ENCODE measurements around the gene MAFG. TPM values are rescaled to one million over a fixed set of nuclear protein-coding genes. Genes with fewer than 3 reads are reported as not detected.

MAFG gene
- polyA plus RNA-seq, 1 of the 3 experiments (the other 2 are of a cell fraction), result 38.7 TPM

- peak overlapping the region; percentile 91; the same call in 1 of the 2 replicates for H3K9ac ChIP-seq
- no peak for DNase-seq
- H3K9me3 ChIP-seq, result no peaks in the 10 kb centered on the region
- H3K4me1 ChIP-seq (ENCODE audit: control insufficient read depth in 1 of 2, insufficient read depth in 2 of 2, low read depth in 1 of 2, low read length in 1 of 2), result peaks cover 20 to 31% of the 10 kb centered on the region in 2 experiments; a peak in 2 of 4 replicates
- peaks cover 49% of the 10 kb centered on the region for H4K20me1 ChIP-seq (ENCODE audit: insufficient read depth)
- WGBS (ENCODE audit: low lambda C conversion rate), result 53% methylated on average over 10 of the region's 10 CpGs
- H3K4me2 ChIP-seq, result peak overlapping the region; percentile 87
- peak overlapping the region; percentile 72 to 85 for H3K27ac ChIP-seq (ENCODE audit: low read depth in 2 of 2, low read length in 1 of 2)
- peaks cover 9 to 18% of the 10 kb centered on the region in 2 experiments for H3K36me3 ChIP-seq (replicated peaks in 1 of 2; ENCODE audit: control insufficient read depth in 1 of 2, insufficient read depth in 2 of 2, low read length in 1 of 2)
- TF ChIP-seq USF2 (IDR thresholded peaks at IDR 0.05; ENCODE audit: borderline replicate concordance, low read depth, low read length) (no peak), CTCF (IDR thresholded peaks at IDR 0.05) (no peak), ELF1 (IDR thresholded peaks at IDR 0.05) (no peak), GATA2 (CRISPR knock-in tag; IDR thresholded peaks at IDR 0.05) (no peak), REST (IDR thresholded peaks at IDR 0.05; ENCODE audit: low read depth, low read length) (no peak), CHD2 (IDR thresholded peaks at IDR 0.05; ENCODE audit: low read length, partially characterized antibody) (no peak), USF1 (IDR thresholded peaks at IDR 0.05; ENCODE audit: borderline replicate concordance, low read depth) (no peak), TEAD4 (IDR thresholded peaks at IDR 0.05; ENCODE audit: borderline replicate concordance, insufficient read depth) (no peak), RCOR1 (IDR thresholded peaks at IDR 0.05; ENCODE audit: low read length) (no peak), EZH2phosphoT487 (IDR thresholded peaks at IDR 0.05; ENCODE audit: borderline replicate concordance, low read depth) (no peak), YY1 (IDR thresholded peaks at IDR 0.05; ENCODE audit: low read depth) (no peak), MEF2A (IDR thresholded peaks at IDR 0.05; ENCODE audit: borderline replicate concordance, low read depth) (no peak), IRF3 (IDR thresholded peaks at IDR 0.05; ENCODE audit: low read depth, low read length) (no peak)
- H3K4me3 ChIP-seq (ENCODE audit: low read depth in 2 of 2, low read length in 1 of 2), result peak overlapping the region; percentile 70 to 92
- peaks cover 61% of the 10 kb centered on the region for H3K79me2 ChIP-seq (ENCODE audit: insufficient read depth)
- no peaks in the 10 kb centered on the region for H3K9me2 ChIP-seq
- ChIA-PET CTCF (interaction anchor here (1.2 to 11.7 kb wide), 10 partner anchors 10 to 105 kb away, joined by 3 to 107 read pairs (median 22); partner anchors contain the start of genes ARHGDIA, ASPSCR1, NOTUM and PYCR1), POLR2A (interaction anchor here (0.6 to 5.0 kb wide), 9 partner anchors 9 to 1428 kb away, joined by 3 to 34 read pairs (median 4); partner anchors contain the start of genes ARHGDIA, FASN, NPB and PYCR1)
- no peak overlapping the region for H2AFZ ChIP-seq (ENCODE audit: low read depth)
- H3F3A ChIP-seq (replicated peaks; ENCODE audit: insufficient read depth), result peaks cover 18% of the 10 kb centered on the region
- H3K27me3 ChIP-seq (ENCODE audit: insufficient read depth), result no peaks in the 10 kb centered on the region
Measured at GRCh38 chr17:81925860-81926450, 1.6 kb downstream of the MAFG start.
